Measurements from ENCODE around the gene CFL1.
A peak's percentile ranks its signal among the peaks of the same experiment; 100 is the strongest.
"Not testable (repeated sequence)": the region's sequence is repeated elsewhere in the genome, so short reads cannot be mapped to it uniquely, and the experiment has no call there.

Gene CFL1

GRCh38 chr11:65857853-65858680, at the start of gene CFL1:
Gene CFL1, minus strand, starts transcription at chr11:65858180. Its CDS starts 81 bp downstream, at chr11:65858099.
- peak; percentile 99 for DNase-seq

- no peak for DNase-seq
Measured at GRCh38 chr11:65906602-65907001, 48.6 kb upstream of the CFL1 start.

- DNase-seq = no peak
Measured at GRCh38 chr11:65903715-65904114, 45.7 kb upstream of the CFL1 start.

- DNase-seq = no peak
Measured at GRCh38 chr11:65903068-65903481, 45.1 kb upstream of the CFL1 start.

- DNase-seq = no peak
Measured at GRCh38 chr11:65900899-65901180, 42.9 kb upstream of the CFL1 start.

- DNase-seq = no peak
Measured at GRCh38 chr11:65900125-65900898, 42.3 kb upstream of the CFL1 start, which contains the start of gene FOSL1. Gene FOSL1, minus strand, starts transcription at chr11:65900388. Its CDS starts 49 bp downstream, at chr11:65900339.

GRCh38 chr11:65899356-65900124, 41.6 kb upstream of the CFL1 start:
- no peak for DNase-seq

- DNase-seq = no peak
Measured at GRCh38 chr11:65898656-65899355, 40.8 kb upstream of the CFL1 start.

GRCh38 chr11:65897020-65897471, 39.1 kb upstream of the CFL1 start:
- DNase-seq = no peak

GRCh38 chr11:65896034-65896999, 38.3 kb upstream of the CFL1 start:
- no peak for DNase-seq

GRCh38 chr11:65895482-65895981, 37.6 kb upstream of the CFL1 start:
- no peak for DNase-seq

- DNase-seq = no peak
Measured at GRCh38 chr11:65894034-65894591, 36.1 kb upstream of the CFL1 start.

- DNase-seq = no peak
Measured at GRCh38 chr11:65892661-65893317, 34.8 kb upstream of the CFL1 start.

GRCh38 chr11:65892137-65892540, 34.2 kb upstream of the CFL1 start:
- not testable (repeated sequence) for DNase-seq

- DNase-seq = peak; percentile 31
Measured at GRCh38 chr11:65891219-65892136, 33.5 kb upstream of the CFL1 start.

GRCh38 chr11:65890324-65891218, 32.6 kb upstream of the CFL1 start, which contains the start of gene CCDC85B:
Gene CCDC85B, plus strand, starts transcription at chr11:65890673. Its CDS starts 111 bp downstream, at chr11:65890784.
- peak; percentile 96 for DNase-seq

GRCh38 chr11:65888163-65888814, 30.3 kb upstream of the CFL1 start, which contains the start of gene FIBP:
Gene FIBP, minus strand, starts transcription at chr11:65888471. Its CDS starts 53 bp downstream, at chr11:65888418.
- DNase-seq = peak; percentile 98
